ENCODE results near the gene MAD1L1.
A peak's percentile ranks its signal among the peaks of the same experiment; 100 is the strongest.

Gene MAD1L1

GRCh38 chr7:2212906-2213305 is 19.8 kb downstream of the MAD1L1 start:
- no peak overlapping the region for H3K27ac ChIP-seq (ENCODE audit: low read depth, low read length)
- peaks cover 6% of the 10 kb centered on the region for H3K4me1 ChIP-seq (ENCODE audit: insufficient read depth, low read length)
- H3K27me3 ChIP-seq (ENCODE audit: control insufficient read depth in 1 of 2, insufficient read depth in 2 of 2, low read length in 2 of 2): no peaks in the 10 kb centered on the region
- H3K9ac ChIP-seq (ENCODE audit: low read length): no peak overlapping the region
- no peak overlapping the region for H3K4me3 ChIP-seq (ENCODE audit: low read depth in 1 of 2, low read length in 2 of 2)
- H3K36me3 ChIP-seq (ENCODE audit: insufficient read depth, low read length): peaks cover 42% of the 10 kb centered on the region
- H3K9me3 ChIP-seq (ENCODE audit: low read length): no peaks in the 10 kb centered on the region

DNA sequence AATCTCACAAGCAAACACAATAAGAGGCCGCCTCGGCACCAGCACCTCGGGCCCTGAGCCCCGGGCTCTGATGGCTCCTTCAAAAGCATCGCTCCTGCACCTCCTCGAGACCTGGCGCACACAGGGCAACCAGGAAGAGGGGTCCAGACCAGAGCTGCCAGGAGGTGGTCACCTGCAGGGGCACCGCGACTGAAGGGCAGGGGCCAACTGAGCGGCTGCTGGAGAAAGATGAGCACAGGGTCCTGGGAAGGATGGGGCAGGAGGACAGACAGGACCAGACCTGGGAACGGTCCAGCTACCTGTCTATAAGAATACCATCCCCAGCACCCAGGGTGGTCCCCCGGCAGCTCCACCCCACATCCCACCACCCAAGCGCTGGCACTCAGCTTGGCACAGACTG is 20.8 kb downstream of the MAD1L1 start:
- Histone ChIP-seq H3K27ac (ENCODE audit: low read depth, low read length) (no peak overlapping the region), H3K27me3 (ENCODE audit: control insufficient read depth in 1 of 2, insufficient read depth in 2 of 2, low read length in 2 of 2) (no peaks in the 10 kb centered on the region), H3K36me3 (ENCODE audit: insufficient read depth, low read length) (peaks cover 39% of the 10 kb centered on the region), H3K4me1 (ENCODE audit: insufficient read depth, low read length) (peaks cover 6% of the 10 kb centered on the region), H3K4me3 (ENCODE audit: low read depth in 1 of 2, low read length in 2 of 2) (no peak overlapping the region), H3K9me3 (ENCODE audit: low read length) (no peaks in the 10 kb centered on the region), H3K9ac (ENCODE audit: low read length) (no peak overlapping the region)

DNA sequence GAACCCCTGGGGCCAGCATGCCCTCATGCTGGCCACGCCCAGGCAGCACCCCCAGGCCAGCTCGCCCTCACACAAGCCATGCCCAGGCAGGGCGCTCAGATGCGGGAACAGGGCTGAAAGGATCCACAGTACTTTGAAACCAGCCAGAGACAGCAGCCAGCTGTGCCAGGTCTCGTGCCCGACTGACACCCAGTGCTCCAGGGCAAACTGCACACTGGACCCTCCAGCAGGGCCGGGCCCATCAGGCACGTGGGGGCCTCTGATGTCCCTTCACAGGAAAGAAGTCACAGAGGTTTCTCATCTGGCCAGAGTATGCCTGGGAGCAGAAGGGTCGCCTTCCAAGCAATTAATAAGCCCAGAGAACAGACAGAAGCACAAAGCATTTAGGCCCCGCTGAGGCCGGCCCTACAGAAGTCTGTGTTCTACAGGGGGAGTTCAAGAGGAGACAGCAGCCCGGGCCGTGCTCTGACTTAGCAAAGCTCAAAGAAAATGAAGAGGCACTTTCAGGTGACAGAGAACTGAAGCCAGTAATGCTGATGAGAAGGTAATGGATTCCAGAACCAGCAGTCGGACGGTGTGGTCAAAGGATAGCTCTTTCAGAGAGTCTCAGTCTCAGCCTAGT is 21.4 kb downstream of the MAD1L1 start:
- no peak overlapping the region for H3K4me3 ChIP-seq (ENCODE audit: low read depth in 1 of 2, low read length in 2 of 2)
- H3K9me3 ChIP-seq (ENCODE audit: low read length): no peaks in the 10 kb centered on the region
- H3K4me1 ChIP-seq (ENCODE audit: insufficient read depth, low read length): peaks cover 6% of the 10 kb centered on the region
- peaks cover 36% of the 10 kb centered on the region for H3K36me3 ChIP-seq (ENCODE audit: insufficient read depth, low read length)
- H3K27ac ChIP-seq (ENCODE audit: low read depth, low read length): no peak overlapping the region
- no peak overlapping the region for H3K9ac ChIP-seq (ENCODE audit: low read length)
- no peaks in the 10 kb centered on the region for H3K27me3 ChIP-seq (ENCODE audit: control insufficient read depth in 1 of 2, insufficient read depth in 2 of 2, low read length in 2 of 2)

GRCh38 chr7:2210551-2211258 is 22.0 kb downstream of the MAD1L1 start:
- Histone ChIP-seq H3K9ac (ENCODE audit: low read length) (no peak overlapping the region), H3K27ac (ENCODE audit: low read depth, low read length) (no peak overlapping the region), H3K9me3 (ENCODE audit: low read length) (no peaks in the 10 kb centered on the region), H3K27me3 (ENCODE audit: control insufficient read depth in 1 of 2, insufficient read depth in 2 of 2, low read length in 2 of 2) (no peaks in the 10 kb centered on the region), H3K4me1 (ENCODE audit: insufficient read depth, low read length) (peaks cover 6% of the 10 kb centered on the region), H3K36me3 (ENCODE audit: insufficient read depth, low read length) (peaks cover 30% of the 10 kb centered on the region), H3K4me3 (ENCODE audit: low read depth in 1 of 2, low read length in 2 of 2) (no peak overlapping the region)

GRCh38 chr7:2209961-2210323 is 22.8 kb downstream of the MAD1L1 start:
- Histone ChIP-seq H3K36me3 (ENCODE audit: insufficient read depth, low read length) (peaks cover 25% of the 10 kb centered on the region), H3K27me3 (ENCODE audit: control insufficient read depth in 1 of 2, insufficient read depth in 2 of 2, low read length in 2 of 2) (no peaks in the 10 kb centered on the region), H3K27ac (ENCODE audit: low read depth, low read length) (no peak overlapping the region), H3K4me1 (ENCODE audit: insufficient read depth, low read length) (peaks cover 9% of the 10 kb centered on the region), H3K9ac (ENCODE audit: low read length) (no peak overlapping the region), H3K4me3 (ENCODE audit: low read depth in 1 of 2, low read length in 2 of 2) (no peak overlapping the region), H3K9me3 (ENCODE audit: low read length) (no peaks in the 10 kb centered on the region)

- Histone ChIP-seq H3K9me3 (ENCODE audit: low read length) (no peaks in the 10 kb centered on the region), H3K27ac (ENCODE audit: low read depth, low read length) (no peak overlapping the region), H3K27me3 (ENCODE audit: control insufficient read depth in 1 of 2, insufficient read depth in 2 of 2, low read length in 2 of 2) (no peaks in the 10 kb centered on the region), H3K36me3 (ENCODE audit: insufficient read depth, low read length) (peaks cover 25% of the 10 kb centered on the region), H3K4me1 (ENCODE audit: insufficient read depth, low read length) (peaks cover 15% of the 10 kb centered on the region), H3K4me3 (ENCODE audit: low read depth in 1 of 2, low read length in 2 of 2) (no peak overlapping the region), H3K9ac (ENCODE audit: low read length) (no peak overlapping the region)
Measured at GRCh38 chr7:2209146-2209960, 23.4 kb downstream of the MAD1L1 start.

DNA sequence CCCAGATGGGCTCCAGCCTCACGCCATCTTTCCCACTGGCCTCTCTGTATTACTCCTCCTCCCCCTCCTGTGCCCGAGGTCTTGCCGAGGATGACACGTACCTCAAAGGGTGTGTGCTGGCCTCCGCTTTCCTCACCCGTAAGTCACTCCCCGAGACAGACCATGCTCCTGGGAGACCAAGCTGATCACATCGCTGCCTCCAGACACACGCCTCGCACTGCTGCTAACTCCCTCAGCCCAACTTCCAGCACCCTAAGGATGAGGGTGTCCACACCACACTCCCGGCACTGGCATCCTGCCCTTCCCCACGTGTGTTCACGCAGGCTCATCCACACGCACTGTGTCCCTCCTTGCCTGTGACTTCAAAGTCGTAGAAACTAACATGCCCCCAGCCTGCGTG is 24.0 kb downstream of the MAD1L1 start:
- Histone ChIP-seq H3K9ac (ENCODE audit: low read length) (no peak overlapping the region), H3K36me3 (ENCODE audit: insufficient read depth, low read length) (peaks cover 24% of the 10 kb centered on the region), H3K27ac (ENCODE audit: low read depth, low read length) (no peak overlapping the region), H3K27me3 (ENCODE audit: control insufficient read depth in 1 of 2, insufficient read depth in 2 of 2, low read length in 2 of 2) (no peaks in the 10 kb centered on the region), H3K9me3 (ENCODE audit: low read length) (no peaks in the 10 kb centered on the region), H3K4me3 (ENCODE audit: low read depth in 1 of 2, low read length in 2 of 2) (no peak overlapping the region), H3K4me1 (ENCODE audit: insufficient read depth, low read length) (peaks cover 21% of the 10 kb centered on the region)

GRCh38 chr7:2205036-2205780 is 27.5 kb downstream of the MAD1L1 start:
- Histone ChIP-seq H3K4me3 (ENCODE audit: low read depth in 1 of 2, low read length in 2 of 2) (no peak overlapping the region), H3K4me1 (ENCODE audit: insufficient read depth, low read length) (peaks cover 31% of the 10 kb centered on the region), H3K9ac (ENCODE audit: low read length) (no peak overlapping the region), H3K9me3 (ENCODE audit: low read length) (no peaks in the 10 kb centered on the region), H3K27me3 (ENCODE audit: control insufficient read depth in 1 of 2, insufficient read depth in 2 of 2, low read length in 2 of 2) (no peaks in the 10 kb centered on the region), H3K27ac (ENCODE audit: low read depth, low read length) (no peak overlapping the region), H3K36me3 (ENCODE audit: insufficient read depth, low read length) (peaks cover 16% of the 10 kb centered on the region)

DNA sequence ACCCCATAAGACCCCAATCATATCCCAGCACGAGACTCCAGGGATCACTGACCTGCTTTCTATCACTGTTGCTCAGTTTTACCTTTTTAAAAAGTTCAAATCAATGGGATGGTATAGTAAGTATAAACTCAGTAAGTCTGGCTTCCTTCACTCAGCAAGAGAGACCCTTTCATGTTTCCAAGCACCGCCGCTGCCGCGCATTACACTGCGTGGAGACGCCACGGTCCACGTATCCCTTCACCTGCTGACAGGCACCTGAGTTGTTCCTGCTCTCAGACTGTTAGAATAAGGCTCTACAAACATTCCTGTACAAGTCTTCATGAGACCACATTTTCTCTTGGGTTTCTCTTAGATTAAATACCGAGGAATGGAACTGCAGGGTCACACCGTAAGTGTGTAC is 28.3 kb downstream of the MAD1L1 start:
- no peak overlapping the region for H3K4me3 ChIP-seq (ENCODE audit: low read depth in 1 of 2, low read length in 2 of 2)
- H3K4me1 ChIP-seq (ENCODE audit: insufficient read depth, low read length): peaks cover 28% of the 10 kb centered on the region
- H3K27me3 ChIP-seq (ENCODE audit: control insufficient read depth in 1 of 2, insufficient read depth in 2 of 2, low read length in 2 of 2): no peaks in the 10 kb centered on the region
- H3K27ac ChIP-seq (ENCODE audit: low read depth, low read length): no peak overlapping the region
- H3K9ac ChIP-seq (ENCODE audit: low read length): no peak overlapping the region
- no peaks in the 10 kb centered on the region for H3K9me3 ChIP-seq (ENCODE audit: low read length)
- H3K36me3 ChIP-seq (ENCODE audit: insufficient read depth, low read length): peaks cover 16% of the 10 kb centered on the region

GRCh38 chr7:2203766-2204300 is 28.9 kb downstream of the MAD1L1 start:
- H3K36me3 ChIP-seq (ENCODE audit: insufficient read depth, low read length): peaks cover 16% of the 10 kb centered on the region
- H3K27ac ChIP-seq (ENCODE audit: low read depth, low read length): no peak overlapping the region
- peaks cover 25% of the 10 kb centered on the region for H3K4me1 ChIP-seq (ENCODE audit: insufficient read depth, low read length)
- H3K4me3 ChIP-seq (ENCODE audit: low read depth in 1 of 2, low read length in 2 of 2): peak overlapping the region in 1 of 2 donors; percentile 12
- H3K9me3 ChIP-seq (ENCODE audit: low read length): no peaks in the 10 kb centered on the region
- H3K9ac ChIP-seq (ENCODE audit: low read length): no peak overlapping the region
- no peaks in the 10 kb centered on the region for H3K27me3 ChIP-seq (ENCODE audit: control insufficient read depth in 1 of 2, insufficient read depth in 2 of 2, low read length in 2 of 2)
